CD4-positive, CD25-positive, alpha-beta regulatory T cell (primary cell): ENCODE results near the gene MAML2. TPM values are rescaled to one million over a fixed set of nuclear protein-coding genes. Genes with fewer than 3 reads are reported as not detected.

ENCODE experiments used
- ATAC-seq, 2 donors: fragments of 150-1000 bp; cut with Tn5 transposase; one replicate each; pipeline ENCODE4 v1.10.0; 2021; ENCODE audit warnings: low read depth in 2 of 2, moderate number of reproducible peaks in 2 of 2, moderate library complexity in 1 of 2
- DNase-seq, 3 donors: peaks; one replicate each; pipeline versions ENCODE4 v3.0.0 to v3.0.0-alpha.2; 2012 to 2022; ENCODE audit warnings: mixed read lengths in 1 of 3
- H3K27ac ChIP-seq: one replicate; pipeline ENCODE4 v1.7.0; 2013; ENCODE audit warnings: mild to moderate bottlenecking, low read length; ENCODE audit not compliant: insufficient read depth, poor library complexity, severe bottlenecking
- H3K27me3 ChIP-seq: one replicate; pipeline ENCODE4 v1.7.0; 2013; ENCODE audit warnings: low read length; ENCODE audit not compliant: control insufficient read depth, insufficient read depth
- H3K36me3 ChIP-seq: one replicate; pipeline ENCODE4 v1.7.0; 2013; ENCODE audit warnings: mild to moderate bottlenecking, low read length, moderate library complexity; ENCODE audit not compliant: control insufficient read depth, insufficient read depth
- H3K4me1 ChIP-seq: 2 replicates; pipeline ENCODE4 v1.7.0; 2013; ENCODE audit warnings: mild to moderate bottlenecking, low read length; ENCODE audit not compliant: insufficient read depth, control insufficient read depth, poor library complexity, severe bottlenecking
- H3K4me3 ChIP-seq: one replicate; pipeline ENCODE4 v1.7.0; 2013; ENCODE audit warnings: low read depth, mild to moderate bottlenecking, low read length, moderate library complexity
- H3K9me3 ChIP-seq, 2 experiments: 1 replicate in 1 of 2; 2 replicates in 1 of 2; pipeline ENCODE4 v1.7.0; 2013; ENCODE audit warnings: low read length in 2 of 2, mild to moderate bottlenecking in 1 of 2, moderate library complexity in 1 of 2; ENCODE audit not compliant: control insufficient read depth in 2 of 2
- H3K27ac Mint-ChIP-seq, 3 donors: one replicate each; pipeline ENCODE4 v1.8.0; 2020 to 2022; ENCODE audit warnings: mild to moderate bottlenecking in 3 of 3, mixed read lengths in 3 of 3, moderate library complexity in 2 of 3
- H3K27me3 Mint-ChIP-seq: one replicate; pipeline ENCODE4 v1.8.0; 2022; ENCODE audit warnings: mild to moderate bottlenecking, mixed read lengths
- H3K36me3 Mint-ChIP-seq: one replicate; pipeline ENCODE4 v1.8.0; 2020; ENCODE audit warnings: mixed read lengths
- H3K4me1 Mint-ChIP-seq, 4 donors: one replicate each; pipeline ENCODE4 v1.8.0; 2020 to 2022; ENCODE audit warnings: mixed read lengths in 4 of 4, mild to moderate bottlenecking in 1 of 4
- H3K4me3 Mint-ChIP-seq, 4 donors: one replicate each; pipeline ENCODE4 v1.8.0; 2020 to 2022; ENCODE audit warnings: mild to moderate bottlenecking in 4 of 4, mixed read lengths in 4 of 4, moderate library complexity in 3 of 4
- H3K9me3 Mint-ChIP-seq, 7 donors: one replicate each; pipeline ENCODE4 v1.8.0; 2020 to 2022; ENCODE audit warnings: mixed read lengths in 7 of 7, mild to moderate bottlenecking in 3 of 7, moderate library complexity in 2 of 7
- polyA plus RNA-seq, 4 donors: library from polyadenylated mRNA; unstranded; fragments of 300-500 nt; fragmentation: Illumina TruSeq; gene quantifications; one replicate each; pipeline ENCODE4 v1.2.3, GENCODE V29; 2021
- total RNA-seq: library from RNA; stranded (reverse); gene quantifications from one replicate; pipeline ENCODE4 v1.2.3, GENCODE V29; 2022

Gene MAML2
- total and polyA plus RNA-seq, 5 donors from 2014 or later: 4.1 to 35.6 (median 9.3) TPM

DNA sequence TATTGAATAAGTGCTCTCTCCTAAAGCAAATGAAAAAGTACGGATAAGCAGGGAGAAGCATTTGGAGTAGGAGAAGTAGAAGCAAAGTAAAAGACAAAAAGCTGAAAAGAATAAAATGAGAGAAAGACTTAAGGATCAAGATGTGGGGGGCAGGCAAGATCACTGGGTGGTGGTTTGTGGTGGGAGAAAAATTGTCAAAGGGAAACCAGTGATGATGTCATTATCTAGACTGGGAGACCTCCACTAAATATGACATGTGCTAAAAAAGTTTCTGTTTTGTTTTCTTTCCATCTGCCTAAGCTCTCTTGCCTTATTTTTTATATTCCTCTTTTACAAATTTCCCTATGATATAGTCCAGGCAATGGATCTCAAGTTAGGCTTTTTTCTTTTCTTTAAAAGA is 14.8 kb upstream of the MAML2 start:
- no peaks in the 10 kb centered on the region for H3K27me3 ChIP-seq
- H3K4me3 ChIP-seq: no peak overlapping the region
- H3K36me3 Mint-ChIP-seq: peaks cover 47% of the 10 kb centered on the region
- peaks cover 0 to 2% (median 0%) of the 10 kb centered on the region in 7 donors for H3K9me3 Mint-ChIP-seq
- no peaks in the 10 kb centered on the region for H3K27me3 Mint-ChIP-seq
- peak overlapping the region in 1 of 3 donors; percentile 22 for H3K27ac Mint-ChIP-seq
- peaks cover 46% of the 10 kb centered on the region for H3K36me3 ChIP-seq
- H3K4me3 Mint-ChIP-seq: no peak overlapping the region
- no peaks in the 10 kb centered on the region for H3K4me1 ChIP-seq
- no peak overlapping the region for H3K27ac ChIP-seq
- DNase-seq: no peak
- H3K4me1 Mint-ChIP-seq: peaks cover 2 to 36% (median 14%) of the 10 kb centered on the region in 4 donors
- ATAC-seq: no peak
- H3K9me3 ChIP-seq: no peaks in the 10 kb centered on the region

DNA sequence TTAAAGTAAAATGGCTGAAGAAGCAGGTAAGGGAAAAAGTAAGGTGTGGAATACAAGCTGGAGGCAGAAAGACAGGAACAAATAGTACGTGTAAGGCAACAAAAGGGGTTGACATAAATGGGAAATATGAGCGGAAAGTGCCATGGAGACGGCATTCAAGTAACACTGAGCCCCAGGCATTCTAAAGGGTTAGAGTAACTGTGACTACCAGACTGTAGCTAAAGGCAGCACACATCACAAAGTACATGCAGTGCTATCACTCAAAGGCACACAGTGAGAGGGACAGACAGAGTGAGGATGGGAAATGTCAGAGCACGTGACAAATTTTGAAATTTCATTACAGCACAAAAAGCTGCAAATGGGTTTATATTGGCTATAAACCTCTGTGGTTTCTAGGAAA is 13.9 kb upstream of the MAML2 start:
- Histone ChIP-seq H3K36me3 (peaks cover 42% of the 10 kb centered on the region), H3K4me1 (no peaks in the 10 kb centered on the region), H3K9me3 (no peaks in the 10 kb centered on the region), H3K27ac (no peak overlapping the region), H3K27me3 (no peaks in the 10 kb centered on the region), H3K4me3 (no peak overlapping the region)
- peak overlapping the region in 2 of 3 donors; percentile 3 to 27 for H3K27ac Mint-ChIP-seq
- peaks cover 2 to 28% (median 13%) of the 10 kb centered on the region in 4 donors for H3K4me1 Mint-ChIP-seq
- H3K9me3 Mint-ChIP-seq: peaks cover 0 to 2% (median 0%) of the 10 kb centered on the region in 7 donors
- peaks cover 42% of the 10 kb centered on the region for H3K36me3 Mint-ChIP-seq
- DNase-seq (no peak), ATAC-seq (no peak)
- no peaks in the 10 kb centered on the region for H3K27me3 Mint-ChIP-seq
- H3K4me3 Mint-ChIP-seq: no peak overlapping the region

DNA sequence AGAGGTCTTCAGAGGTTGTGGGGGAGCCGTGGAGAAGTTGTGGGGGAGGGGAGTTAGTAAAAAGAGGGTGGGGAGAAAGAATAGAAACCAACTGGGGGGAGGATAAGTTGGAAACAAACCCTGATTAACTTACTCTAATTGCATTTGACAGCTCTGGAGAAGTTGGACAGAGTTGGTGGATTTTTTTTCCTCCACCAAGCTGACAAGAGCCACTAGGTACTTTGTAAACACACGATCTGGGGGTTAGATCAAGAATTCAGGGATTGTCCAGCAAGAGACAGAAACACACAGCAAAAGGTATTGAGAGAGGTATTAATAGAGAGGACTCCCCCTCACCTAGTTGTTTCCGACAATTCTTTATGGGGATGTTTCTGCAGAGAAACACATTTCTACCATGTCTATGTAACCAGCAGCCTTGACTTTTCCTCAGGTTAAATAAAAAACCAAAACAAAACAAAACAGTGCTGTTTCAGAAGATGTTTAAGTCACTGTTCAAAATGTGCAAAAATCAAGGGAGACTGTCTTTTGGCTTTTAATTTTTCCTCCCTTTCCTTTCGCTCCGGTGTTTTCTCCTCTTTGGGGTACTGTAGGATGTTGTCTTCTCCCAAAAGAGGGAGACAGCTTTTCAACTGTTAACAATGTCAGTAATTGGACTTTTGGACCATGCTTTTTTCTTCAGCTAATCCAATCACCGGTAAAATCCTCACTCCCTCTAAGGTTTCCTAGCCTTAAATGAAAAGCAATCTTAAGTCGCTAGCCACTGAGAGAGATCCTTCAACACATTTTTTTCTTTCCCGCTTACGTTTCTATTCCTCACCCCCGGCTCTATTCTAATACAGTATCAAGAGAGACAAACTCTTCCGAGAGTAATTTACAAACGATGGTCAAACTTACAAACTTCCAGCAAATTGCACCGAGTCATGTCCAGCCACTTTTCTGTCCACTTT is 708 bp downstream of the MAML2 start:
- Histone ChIP-seq H3K4me1 (peaks cover 56% of the 10 kb centered on the region), H3K9me3 (no peaks in the 10 kb centered on the region), H3K4me3 (peak overlapping the region; percentile 98), H3K36me3 (no peaks in the 10 kb centered on the region), H3K27me3 (no peaks in the 10 kb centered on the region), H3K27ac (peak overlapping the region; percentile 75)
- Mint-ChIP-seq H3K4me1 (peaks cover 22 to 43% (median 34%) of the 10 kb centered on the region in 4 donors), H3K9me3 (peaks cover 0 to 1% (median 0%) of the 10 kb centered on the region in 7 donors), H3K27me3 (no peaks in the 10 kb centered on the region), H3K27ac (peak overlapping the region; percentile 89 to 98 (median 94)), H3K4me3 (peak overlapping the region; percentile 95 to 99 (median 97)), H3K36me3 (peaks cover 5% of the 10 kb centered on the region)
- no peak for ATAC-seq
- DNase-seq: peak in 1 of 3 donors; percentile 54

DNA sequence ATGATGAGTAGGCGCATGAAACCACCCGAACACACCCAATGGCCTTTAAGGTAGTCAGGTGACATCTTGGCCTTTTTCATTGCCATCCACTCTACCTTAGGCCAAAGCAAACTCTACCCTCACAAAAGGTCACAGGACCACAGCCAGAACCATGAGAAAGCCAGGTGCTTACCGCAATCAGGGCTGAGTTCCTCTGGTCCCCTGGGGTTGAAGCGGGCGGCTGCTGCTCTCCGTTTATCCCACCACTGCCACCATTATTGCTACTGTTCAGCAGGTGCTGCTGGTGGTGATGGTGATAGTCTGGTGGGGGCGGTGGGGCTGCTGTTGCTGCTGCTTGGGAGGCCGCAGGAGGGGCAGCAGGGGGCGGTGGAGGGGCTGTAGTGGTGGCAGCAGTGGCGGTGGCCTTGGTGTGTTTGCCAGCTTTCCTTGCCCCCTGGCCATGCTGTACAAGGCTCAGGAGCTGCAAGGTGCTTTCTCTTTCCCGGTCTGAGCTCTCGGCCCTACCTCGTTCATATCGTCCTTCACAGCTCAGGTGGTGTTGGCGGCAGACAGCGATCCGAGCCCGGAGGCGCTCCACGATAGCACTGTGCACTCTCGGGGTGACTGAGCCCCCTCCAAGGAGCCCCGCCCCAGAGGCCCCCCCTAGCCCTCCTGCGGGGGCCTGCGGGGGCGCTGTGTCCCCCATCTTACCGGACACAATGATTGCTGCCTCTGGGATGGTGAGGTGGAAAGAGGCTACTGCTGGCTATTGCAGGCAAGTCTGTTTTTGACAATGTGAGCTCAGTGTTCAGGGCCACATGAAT is 1.6 kb downstream of the MAML2 start:
- Mint-ChIP-seq H3K4me1 (peaks cover 23 to 52% (median 41%) of the 10 kb centered on the region in 4 donors), H3K36me3 (peaks cover 5% of the 10 kb centered on the region), H3K4me3 (peak overlapping the region; percentile 95 to 99 (median 97)), H3K9me3 (peaks cover 0 to 1% (median 0%) of the 10 kb centered on the region in 7 donors), H3K27ac (peak overlapping the region; percentile 89 to 98 (median 94)), H3K27me3 (no peaks in the 10 kb centered on the region)
- Histone ChIP-seq H3K27ac (peak overlapping the region; percentile 75), H3K4me3 (peak overlapping the region; percentile 98), H3K4me1 (peaks cover 63% of the 10 kb centered on the region), H3K9me3 (no peaks in the 10 kb centered on the region), H3K36me3 (no peaks in the 10 kb centered on the region), H3K27me3 (no peaks in the 10 kb centered on the region)
- peak; percentile 71 to 75 (median 73) for DNase-seq
- ATAC-seq: peak; percentile 57 to 59

DNA sequence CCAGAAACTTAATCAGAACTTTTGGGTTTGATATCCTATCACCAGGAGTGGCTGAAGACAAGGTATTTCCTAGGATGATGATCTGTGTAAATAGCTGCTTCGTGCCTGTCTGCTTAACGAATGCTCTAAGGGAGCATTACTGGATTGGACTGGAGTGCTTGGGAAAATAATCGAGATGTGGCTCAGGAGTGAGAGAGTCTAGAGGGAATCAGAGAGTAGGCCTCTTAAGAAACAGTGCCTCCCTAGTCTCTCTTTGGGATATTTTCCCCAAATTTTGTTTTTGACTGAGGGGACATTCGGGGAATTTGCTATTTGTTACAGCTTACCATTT is 2.5 kb downstream of the MAML2 start:
- Mint-ChIP-seq H3K4me3 (peak overlapping the region; percentile 95 to 99 (median 97)), H3K36me3 (peaks cover 9% of the 10 kb centered on the region), H3K27ac (peak overlapping the region; percentile 89 to 98 (median 94)), H3K4me1 (peaks cover 23 to 60% (median 50%) of the 10 kb centered on the region in 4 donors), H3K27me3 (no peaks in the 10 kb centered on the region), H3K9me3 (peaks cover 0 to 1% (median 0%) of the 10 kb centered on the region in 7 donors)
- Histone ChIP-seq H3K4me3 (peak overlapping the region; percentile 98), H3K27me3 (no peaks in the 10 kb centered on the region), H3K36me3 (peaks cover 4% of the 10 kb centered on the region), H3K4me1 (peaks cover 68% of the 10 kb centered on the region), H3K27ac (peak overlapping the region; percentile 75), H3K9me3 (no peaks in the 10 kb centered on the region)
- no peak for DNase-seq
- ATAC-seq: no peak

DNA sequence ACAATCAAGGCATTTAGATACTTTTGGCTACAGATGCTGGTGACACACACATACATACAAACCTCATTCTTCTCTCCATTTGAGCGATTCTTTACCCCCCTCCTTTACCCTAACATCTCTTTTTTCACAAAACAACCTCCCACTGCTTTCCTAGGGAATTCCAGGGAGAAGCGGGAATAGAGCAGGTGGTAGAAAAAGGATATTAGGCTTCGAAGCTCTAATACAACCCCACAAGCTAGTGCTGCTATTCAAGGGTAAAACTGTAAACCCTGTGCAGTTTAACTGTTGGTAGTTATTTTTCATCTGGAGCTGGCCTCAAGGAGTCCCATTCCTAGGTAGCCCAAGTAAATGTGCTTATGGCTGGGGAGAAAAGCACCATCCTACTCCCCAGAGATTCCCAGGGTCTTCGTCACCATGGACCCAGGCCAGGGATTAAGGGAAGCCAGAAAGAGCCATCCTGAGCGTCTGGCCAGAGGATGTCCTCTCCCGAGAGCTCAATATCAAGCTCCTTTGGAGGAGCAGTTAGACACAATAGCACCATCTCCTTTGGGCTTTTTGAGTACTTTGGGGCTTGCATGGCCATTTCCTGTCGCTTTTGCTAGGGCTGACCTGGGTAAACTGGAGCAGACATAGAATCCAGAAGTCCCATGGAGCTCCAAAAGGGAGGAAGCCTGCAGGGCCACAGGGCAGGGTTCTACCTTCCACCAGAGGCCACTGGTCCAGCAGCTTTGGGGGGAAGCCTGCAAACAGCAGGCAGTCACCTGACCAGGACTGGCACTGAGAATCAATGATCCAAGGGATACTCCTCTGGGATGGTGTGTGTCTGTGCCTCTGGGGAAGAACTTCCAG is 3.1 kb downstream of the MAML2 start:
- DNase-seq: no peak
- no peaks in the 10 kb centered on the region for H3K27me3 ChIP-seq

More for the DNA sequence above, 3.1 kb downstream of the MAML2 start:
- Histone ChIP-seq H3K36me3 (peaks cover 8% of the 10 kb centered on the region), H3K27ac (peak overlapping the region; percentile 75), H3K4me1 (peaks cover 68% of the 10 kb centered on the region), H3K4me3 (peak overlapping the region; percentile 98), H3K9me3 (no peaks in the 10 kb centered on the region)
- H3K4me1 Mint-ChIP-seq: peaks cover 23 to 64% (median 53%) of the 10 kb centered on the region in 4 donors
- H3K27ac Mint-ChIP-seq: peak overlapping the region; percentile 89 to 98 (median 94)
- peaks cover 12% of the 10 kb centered on the region for H3K36me3 Mint-ChIP-seq
- no peak for ATAC-seq
- peaks cover 0 to 1% (median 0%) of the 10 kb centered on the region in 7 donors for H3K9me3 Mint-ChIP-seq
- H3K27me3 Mint-ChIP-seq: no peaks in the 10 kb centered on the region
- H3K4me3 Mint-ChIP-seq: peak overlapping the region; percentile 95 to 99 (median 97)
